H1 (cell line): ENCODE measurements around the gene FBXL12. TPM values are rescaled to one million over a fixed set of nuclear protein-coding genes. Genes with fewer than 3 reads are reported as not detected.

ENCODE experiments used
- ASH2L ChIP-seq: fragments of 200-600, 300-600 bp; sonication (generic); IDR thresholded peaks from one replicate; pipeline ENCODE4 v1.7.1; 2017; ENCODE audit warnings: low read length
- EP300 ChIP-seq, 2 experiments: IDR thresholded peaks; 1 replicate in 1 of 2; 2 replicates in 1 of 2; pipeline ENCODE4 v1.6.1; 2011 to 2012; ENCODE audit warnings: low read depth in 2 of 2, low read length in 2 of 2, mild to moderate bottlenecking in 2 of 2, borderline replicate concordance in 1 of 2, inconsistent platforms in 1 of 2, moderate library complexity in 1 of 2
- EZH2 ChIP-seq: fragments of 200-600 bp; sonication (generic); IDR thresholded peaks from 2 replicates; pipeline ENCODE4 v1.7.1; 2012; ENCODE audit warnings: low read depth, mild to moderate bottlenecking, moderate library complexity, low read length, inconsistent platforms; ENCODE audit not compliant: severe bottlenecking
- TCF12 ChIP-seq: IDR thresholded peaks from 2 replicates; pipeline ENCODE4 v1.6.1; 2011; ENCODE audit warnings: low read depth, mild to moderate bottlenecking, low read length
- polyA plus RNA-seq, 7 experiments: library from polyadenylated mRNA; depleted of rRNA in 3 of 7; stranded (reverse) in 5 of 7; unstranded in 2 of 7; fragments of >200 nt in 5 of 7; fragments of 200-250 nt in 2 of 7; gene quantifications; 1 replicate in 5 of 7; 2 replicates in 1 of 7; 4 replicates in 1 of 7; pipeline versions ENCODE4 v1.2.1 to v1.2.3, GENCODE V29; 2011 to 2013; ENCODE audit warnings: missing spikeins in 2 of 7, mixed read lengths in 2 of 7
- total RNA-seq: library from RNA; stranded (reverse); fragmentation: NEBNext Ultra II Directional; extraction: Animal tissue kit (Norgen Biotek cat#: 25700); gene quantifications from 2 replicates; pipeline ENCODE4 v1.2.1, GENCODE V29; 2021
- TF ChIP-seq, protein P1 (sequence below), 3 experiments: IDR thresholded peaks; 1 replicate in 2 of 3; 2 replicates in 1 of 3; pipeline versions ENCODE4 v1.5.1 to v1.6.1; 2011; ENCODE audit warnings: low read length in 3 of 3, mild to moderate bottlenecking in 3 of 3, inconsistent platforms in 2 of 3, low read depth in 1 of 3, moderate library complexity in 1 of 3; ENCODE audit not compliant: insufficient read depth in 1 of 3; ENCODE audit errors: control extremely low read depth in 1 of 3
- TF ChIP-seq, protein P2 (sequence below): fragments of 300-600 bp; sonication (generic); IDR thresholded peaks from 2 replicates; pipeline ENCODE4 v1.7.1; 2012; ENCODE audit warnings: low read length, moderate library complexity, mild to moderate bottlenecking, inconsistent platforms; ENCODE audit not compliant: insufficient replicate concordance

Gene FBXL12
- total and polyA plus RNA-seq, 2 of the 8 experiments (the other 6 are each of a cell fraction or from before 2014, with no cell fraction given) = 24.6 to 62.3 TPM

DNA sequence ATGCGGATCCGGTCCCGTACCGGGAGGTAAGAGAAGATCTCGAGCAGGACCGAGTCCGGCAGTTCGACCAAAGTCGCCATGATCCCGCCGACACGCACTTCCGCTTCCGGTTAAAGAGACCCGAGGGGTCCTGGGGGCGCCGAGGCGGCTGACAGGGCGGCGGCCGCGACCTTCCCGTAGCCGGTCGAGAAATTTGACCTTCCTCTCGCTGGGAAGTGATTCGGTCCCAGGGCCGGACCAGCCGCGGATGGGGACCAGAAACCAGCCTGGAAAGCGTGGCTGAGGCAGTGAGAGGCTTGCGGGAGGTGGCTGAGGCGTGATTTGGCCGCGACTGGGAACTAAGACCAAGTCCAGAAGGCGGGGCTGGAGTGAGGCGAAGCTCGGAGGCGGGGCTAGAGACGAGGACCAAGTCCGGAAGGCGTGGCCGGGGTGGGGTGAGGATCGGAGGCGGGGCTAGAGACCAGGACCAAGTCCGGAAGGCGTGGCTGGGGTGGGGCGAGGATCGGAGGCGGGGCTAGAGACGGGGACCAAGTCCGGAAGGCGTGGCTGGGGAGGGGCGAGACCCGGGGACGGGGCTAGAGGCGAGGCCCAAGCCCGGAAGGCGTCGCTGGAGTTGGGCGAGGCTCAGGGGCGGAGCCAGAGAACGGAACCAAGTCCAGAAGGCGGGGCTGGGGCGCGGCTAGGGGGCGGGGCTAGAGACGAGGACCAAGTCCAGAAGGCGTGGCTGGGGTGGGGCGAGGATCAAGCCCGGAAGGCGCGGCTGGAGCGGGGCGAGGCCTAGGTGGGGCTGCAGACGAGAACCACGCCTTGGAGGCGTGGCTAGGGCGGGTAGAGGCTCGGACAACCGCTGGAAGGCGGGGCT, at the start of gene FBXL12 (continued):
- TF ChIP-seq, protein P1, sequence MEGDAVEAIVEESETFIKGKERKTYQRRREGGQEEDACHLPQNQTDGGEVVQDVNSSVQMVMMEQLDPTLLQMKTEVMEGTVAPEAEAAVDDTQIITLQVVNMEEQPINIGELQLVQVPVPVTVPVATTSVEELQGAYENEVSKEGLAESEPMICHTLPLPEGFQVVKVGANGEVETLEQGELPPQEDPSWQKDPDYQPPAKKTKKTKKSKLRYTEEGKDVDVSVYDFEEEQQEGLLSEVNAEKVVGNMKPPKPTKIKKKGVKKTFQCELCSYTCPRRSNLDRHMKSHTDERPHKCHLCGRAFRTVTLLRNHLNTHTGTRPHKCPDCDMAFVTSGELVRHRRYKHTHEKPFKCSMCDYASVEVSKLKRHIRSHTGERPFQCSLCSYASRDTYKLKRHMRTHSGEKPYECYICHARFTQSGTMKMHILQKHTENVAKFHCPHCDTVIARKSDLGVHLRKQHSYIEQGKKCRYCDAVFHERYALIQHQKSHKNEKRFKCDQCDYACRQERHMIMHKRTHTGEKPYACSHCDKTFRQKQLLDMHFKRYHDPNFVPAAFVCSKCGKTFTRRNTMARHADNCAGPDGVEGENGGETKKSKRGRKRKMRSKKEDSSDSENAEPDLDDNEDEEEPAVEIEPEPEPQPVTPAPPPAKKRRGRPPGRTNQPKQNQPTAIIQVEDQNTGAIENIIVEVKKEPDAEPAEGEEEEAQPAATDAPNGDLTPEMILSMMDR (IDR thresholded peaks at IDR 0.05; ENCODE audit: control extremely low read depth in 1 of 3, insufficient read depth in 1 of 3, low read depth in 1 of 3, low read length in 3 of 3) = no peak
- TF ChIP-seq TCF12 = no peak
- TF ChIP-seq, protein P2, sequence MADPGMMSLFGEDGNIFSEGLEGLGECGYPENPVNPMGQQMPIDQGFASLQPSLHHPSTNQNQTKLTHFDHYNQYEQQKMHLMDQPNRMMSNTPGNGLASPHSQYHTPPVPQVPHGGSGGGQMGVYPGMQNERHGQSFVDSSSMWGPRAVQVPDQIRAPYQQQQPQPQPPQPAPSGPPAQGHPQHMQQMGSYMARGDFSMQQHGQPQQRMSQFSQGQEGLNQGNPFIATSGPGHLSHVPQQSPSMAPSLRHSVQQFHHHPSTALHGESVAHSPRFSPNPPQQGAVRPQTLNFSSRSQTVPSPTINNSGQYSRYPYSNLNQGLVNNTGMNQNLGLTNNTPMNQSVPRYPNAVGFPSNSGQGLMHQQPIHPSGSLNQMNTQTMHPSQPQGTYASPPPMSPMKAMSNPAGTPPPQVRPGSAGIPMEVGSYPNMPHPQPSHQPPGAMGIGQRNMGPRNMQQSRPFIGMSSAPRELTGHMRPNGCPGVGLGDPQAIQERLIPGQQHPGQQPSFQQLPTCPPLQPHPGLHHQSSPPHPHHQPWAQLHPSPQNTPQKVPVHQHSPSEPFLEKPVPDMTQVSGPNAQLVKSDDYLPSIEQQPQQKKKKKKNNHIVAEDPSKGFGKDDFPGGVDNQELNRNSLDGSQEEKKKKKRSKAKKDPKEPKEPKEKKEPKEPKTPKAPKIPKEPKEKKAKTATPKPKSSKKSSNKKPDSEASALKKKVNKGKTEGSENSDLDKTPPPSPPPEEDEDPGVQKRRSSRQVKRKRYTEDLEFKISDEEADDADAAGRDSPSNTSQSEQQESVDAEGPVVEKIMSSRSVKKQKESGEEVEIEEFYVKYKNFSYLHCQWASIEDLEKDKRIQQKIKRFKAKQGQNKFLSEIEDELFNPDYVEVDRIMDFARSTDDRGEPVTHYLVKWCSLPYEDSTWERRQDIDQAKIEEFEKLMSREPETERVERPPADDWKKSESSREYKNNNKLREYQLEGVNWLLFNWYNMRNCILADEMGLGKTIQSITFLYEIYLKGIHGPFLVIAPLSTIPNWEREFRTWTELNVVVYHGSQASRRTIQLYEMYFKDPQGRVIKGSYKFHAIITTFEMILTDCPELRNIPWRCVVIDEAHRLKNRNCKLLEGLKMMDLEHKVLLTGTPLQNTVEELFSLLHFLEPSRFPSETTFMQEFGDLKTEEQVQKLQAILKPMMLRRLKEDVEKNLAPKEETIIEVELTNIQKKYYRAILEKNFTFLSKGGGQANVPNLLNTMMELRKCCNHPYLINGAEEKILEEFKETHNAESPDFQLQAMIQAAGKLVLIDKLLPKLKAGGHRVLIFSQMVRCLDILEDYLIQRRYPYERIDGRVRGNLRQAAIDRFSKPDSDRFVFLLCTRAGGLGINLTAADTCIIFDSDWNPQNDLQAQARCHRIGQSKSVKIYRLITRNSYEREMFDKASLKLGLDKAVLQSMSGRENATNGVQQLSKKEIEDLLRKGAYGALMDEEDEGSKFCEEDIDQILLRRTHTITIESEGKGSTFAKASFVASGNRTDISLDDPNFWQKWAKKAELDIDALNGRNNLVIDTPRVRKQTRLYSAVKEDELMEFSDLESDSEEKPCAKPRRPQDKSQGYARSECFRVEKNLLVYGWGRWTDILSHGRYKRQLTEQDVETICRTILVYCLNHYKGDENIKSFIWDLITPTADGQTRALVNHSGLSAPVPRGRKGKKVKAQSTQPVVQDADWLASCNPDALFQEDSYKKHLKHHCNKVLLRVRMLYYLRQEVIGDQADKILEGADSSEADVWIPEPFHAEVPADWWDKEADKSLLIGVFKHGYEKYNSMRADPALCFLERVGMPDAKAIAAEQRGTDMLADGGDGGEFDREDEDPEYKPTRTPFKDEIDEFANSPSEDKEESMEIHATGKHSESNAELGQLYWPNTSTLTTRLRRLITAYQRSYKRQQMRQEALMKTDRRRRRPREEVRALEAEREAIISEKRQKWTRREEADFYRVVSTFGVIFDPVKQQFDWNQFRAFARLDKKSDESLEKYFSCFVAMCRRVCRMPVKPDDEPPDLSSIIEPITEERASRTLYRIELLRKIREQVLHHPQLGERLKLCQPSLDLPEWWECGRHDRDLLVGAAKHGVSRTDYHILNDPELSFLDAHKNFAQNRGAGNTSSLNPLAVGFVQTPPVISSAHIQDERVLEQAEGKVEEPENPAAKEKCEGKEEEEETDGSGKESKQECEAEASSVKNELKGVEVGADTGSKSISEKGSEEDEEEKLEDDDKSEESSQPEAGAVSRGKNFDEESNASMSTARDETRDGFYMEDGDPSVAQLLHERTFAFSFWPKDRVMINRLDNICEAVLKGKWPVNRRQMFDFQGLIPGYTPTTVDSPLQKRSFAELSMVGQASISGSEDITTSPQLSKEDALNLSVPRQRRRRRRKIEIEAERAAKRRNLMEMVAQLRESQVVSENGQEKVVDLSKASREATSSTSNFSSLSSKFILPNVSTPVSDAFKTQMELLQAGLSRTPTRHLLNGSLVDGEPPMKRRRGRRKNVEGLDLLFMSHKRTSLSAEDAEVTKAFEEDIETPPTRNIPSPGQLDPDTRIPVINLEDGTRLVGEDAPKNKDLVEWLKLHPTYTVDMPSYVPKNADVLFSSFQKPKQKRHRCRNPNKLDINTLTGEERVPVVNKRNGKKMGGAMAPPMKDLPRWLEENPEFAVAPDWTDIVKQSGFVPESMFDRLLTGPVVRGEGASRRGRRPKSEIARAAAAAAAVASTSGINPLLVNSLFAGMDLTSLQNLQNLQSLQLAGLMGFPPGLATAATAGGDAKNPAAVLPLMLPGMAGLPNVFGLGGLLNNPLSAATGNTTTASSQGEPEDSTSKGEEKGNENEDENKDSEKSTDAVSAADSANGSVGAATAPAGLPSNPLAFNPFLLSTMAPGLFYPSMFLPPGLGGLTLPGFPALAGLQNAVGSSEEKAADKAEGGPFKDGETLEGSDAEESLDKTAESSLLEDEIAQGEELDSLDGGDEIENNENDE = no peak
- peak; percentile 57 for TF ChIP-seq ASH2L
- no peak for TF ChIP-seq EP300 (IDR thresholded peaks at IDR 0.05; ENCODE audit: borderline replicate concordance in 1 of 2, low read depth in 2 of 2, low read length in 2 of 2)
- TF ChIP-seq EZH2 = no peak
